Placental epithelial cell (primary cell): ENCODE results near the gene DVL3. TPM values are rescaled to one million over a fixed set of nuclear protein-coding genes. Genes with fewer than 3 reads are reported as not detected.

ENCODE experiments used
- total RNA-seq: library from RNA; depleted of rRNA; stranded (reverse); fragments of >200 nt; gene quantifications from 2 replicates; pipeline ENCODE4 v1.2.3, GENCODE V29; 2012

DVL3 gene
- total RNA-seq = 54.2 and 67.8 TPM in 2 replicates

GRCh38 chr3:184154885-184155643 lies at the start of gene DVL3:
Gene DVL3, plus strand, starts transcription at chr3:184155377. Its CDS starts 259 bp downstream, at chr3:184155636.

GRCh38 chr3:184135149-184135910 lies 19.8 kb upstream of the DVL3 start, which contains the start of gene EIF2B5:
Gene EIF2B5, plus strand, starts transcription at chr3:184135358. Its CDS starts 28 bp downstream, at chr3:184135386.

GRCh38 chr3:184174646-184175492 lies 19.7 kb downstream of the DVL3 start, which contains the start of gene AP2M1:
Gene AP2M1, plus strand, starts transcription at chr3:184174855. Its CDS starts 2,139 bp downstream, at chr3:184176994.

GRCh38 chr3:184186184-184186901 lies 31.2 kb downstream of the DVL3 start, which contains the start of gene ABCF3:
Gene ABCF3, plus strand, starts transcription at chr3:184186199. Its CDS starts 9 bp downstream, at chr3:184186208.

Other genes starting within 250 kb of the DVL3 start
- gene ABCC5, start 137.5 kb upstream of the DVL3 start, total RNA-seq = 8.6 and 10.7 TPM in 2 replicates
- not detected in 2 replicates for gene HTR3D, start 123.6 kb upstream of the DVL3 start, total RNA-seq
- gene HTR3C, start 102.3 kb upstream of the DVL3 start, total RNA-seq = not detected in 2 replicates
- not detected in 2 replicates for gene HTR3E, start 58.3 kb upstream of the DVL3 start, total RNA-seq
- 29.1 and 37.8 TPM in 2 replicates for gene EIF2B5, start 20.0 kb upstream of the DVL3 start, total RNA-seq
- gene AP2M1, start 19.5 kb downstream of the DVL3 start, total RNA-seq = 258 and 487 TPM in 2 replicates
- 58.9 and 69.1 TPM in 2 replicates for gene ABCF3, start 30.8 kb downstream of the DVL3 start, total RNA-seq
- 0.11 TPM in 1 of 2 replicates, not detected in the other for gene VWA5B2, start 74.2 kb downstream of the DVL3 start, total RNA-seq
- 29.1 and 46.0 TPM in 2 replicates for gene ALG3, start 93.6 kb downstream of the DVL3 start, total RNA-seq
- gene EEF1AKMT4, start 94.3 kb downstream of the DVL3 start, total RNA-seq = 10.4 and 10.6 TPM in 2 replicates
- 0.39 TPM in 1 of 2 replicates, not detected in the other for gene CAMK2N2, start 106.2 kb downstream of the DVL3 start, total RNA-seq
- not detected in 2 replicates for gene ECE2, start 120.6 kb downstream of the DVL3 start, total RNA-seq
- gene PSMD2, start 143.9 kb downstream of the DVL3 start, total RNA-seq = 208 and 513 TPM in 2 replicates
- gene EIF4G1, start 159.2 kb downstream of the DVL3 start, total RNA-seq = 280 and 405 TPM in 2 replicates
- 11.4 and 20.4 TPM in 2 replicates for gene FAM131A, start 182.2 kb downstream of the DVL3 start, total RNA-seq
- gene CLCN2, start 206.2 kb downstream of the DVL3 start, total RNA-seq = 5.6 and 10.2 TPM in 2 replicates
- 39.3 and 56.6 TPM in 2 replicates for gene POLR2H, start 206.3 kb downstream of the DVL3 start, total RNA-seq
- not detected in 2 replicates for gene THPO, start 222.8 kb downstream of the DVL3 start, total RNA-seq
- gene CHRD, start 224.7 kb downstream of the DVL3 start, total RNA-seq = under 0.01 TPM in 1 of 2 replicates, not detected in the other